Panc1 (cell line): ENCODE data around the gene ITIH2.
"Not testable (repeated sequence)": the region's sequence is repeated elsewhere in the genome, so short reads cannot be mapped to it uniquely, and the experiment has no call there.

Experiments used
- CTCF ChIP-seq: fragments of 450-650 bp; IDR thresholded peaks from 2 replicates; pipeline ENCODE4 v1.5.1; 2017; ENCODE audit warnings: mild to moderate bottlenecking
- POLR2AphosphoS5 ChIP-seq: IDR thresholded peaks from 2 replicates; pipeline ENCODE4 v1.6.1; 2012; ENCODE audit warnings: mild to moderate bottlenecking, low read depth, low read length, moderate library complexity
- SIN3A ChIP-seq: IDR thresholded peaks from 2 replicates; pipeline ENCODE4 v1.6.1; 2012; ENCODE audit warnings: low read depth, mild to moderate bottlenecking, low read length, moderate library complexity, borderline replicate concordance; ENCODE audit not compliant: insufficient read depth
- TCF7L2 ChIP-seq: IDR thresholded peaks from 2 replicates; pipeline ENCODE4 v1.6.1; 2011; ENCODE audit warnings: mild to moderate bottlenecking, low read depth, low read length, inconsistent platforms
- TF ChIP-seq, protein P1 (sequence below), 2 experiments: IDR thresholded peaks; 2 replicates each; pipeline ENCODE4 v1.6.1; 2011 to 2012; ENCODE audit warnings: low read depth in 2 of 2, control low read depth in 1 of 2, low read length in 1 of 2, mild to moderate bottlenecking in 1 of 2, moderate library complexity in 1 of 2; ENCODE audit not compliant: insufficient read depth in 1 of 2

- not testable (repeated sequence) for TF ChIP-seq CTCF, POLR2AphosphoS5, SIN3A, TCF7L2
- TF ChIP-seq, protein P1, sequence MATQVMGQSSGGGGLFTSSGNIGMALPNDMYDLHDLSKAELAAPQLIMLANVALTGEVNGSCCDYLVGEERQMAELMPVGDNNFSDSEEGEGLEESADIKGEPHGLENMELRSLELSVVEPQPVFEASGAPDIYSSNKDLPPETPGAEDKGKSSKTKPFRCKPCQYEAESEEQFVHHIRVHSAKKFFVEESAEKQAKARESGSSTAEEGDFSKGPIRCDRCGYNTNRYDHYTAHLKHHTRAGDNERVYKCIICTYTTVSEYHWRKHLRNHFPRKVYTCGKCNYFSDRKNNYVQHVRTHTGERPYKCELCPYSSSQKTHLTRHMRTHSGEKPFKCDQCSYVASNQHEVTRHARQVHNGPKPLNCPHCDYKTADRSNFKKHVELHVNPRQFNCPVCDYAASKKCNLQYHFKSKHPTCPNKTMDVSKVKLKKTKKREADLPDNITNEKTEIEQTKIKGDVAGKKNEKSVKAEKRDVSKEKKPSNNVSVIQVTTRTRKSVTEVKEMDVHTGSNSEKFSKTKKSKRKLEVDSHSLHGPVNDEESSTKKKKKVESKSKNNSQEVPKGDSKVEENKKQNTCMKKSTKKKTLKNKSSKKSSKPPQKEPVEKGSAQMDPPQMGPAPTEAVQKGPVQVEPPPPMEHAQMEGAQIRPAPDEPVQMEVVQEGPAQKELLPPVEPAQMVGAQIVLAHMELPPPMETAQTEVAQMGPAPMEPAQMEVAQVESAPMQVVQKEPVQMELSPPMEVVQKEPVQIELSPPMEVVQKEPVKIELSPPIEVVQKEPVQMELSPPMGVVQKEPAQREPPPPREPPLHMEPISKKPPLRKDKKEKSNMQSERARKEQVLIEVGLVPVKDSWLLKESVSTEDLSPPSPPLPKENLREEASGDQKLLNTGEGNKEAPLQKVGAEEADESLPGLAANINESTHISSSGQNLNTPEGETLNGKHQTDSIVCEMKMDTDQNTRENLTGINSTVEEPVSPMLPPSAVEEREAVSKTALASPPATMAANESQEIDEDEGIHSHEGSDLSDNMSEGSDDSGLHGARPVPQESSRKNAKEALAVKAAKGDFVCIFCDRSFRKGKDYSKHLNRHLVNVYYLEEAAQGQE (IDR thresholded peaks at IDR 0.05; ENCODE audit: insufficient read depth in 1 of 2, low read depth in 2 of 2, low read length in 1 of 2): not testable (repeated sequence)
Measured at GRCh38 chr10:7711075-7711474, 8.0 kb downstream of the ITIH2 start.
